ENCODE measurements around the gene VEGFB.

- TF ChIP-seq POLR2A (IDR thresholded peaks at IDR 0.05), result no peak
- no peak for TF ChIP-seq CTCF (IDR thresholded peaks at IDR 0.05)
These were observed 26.9 kb upstream of the VEGFB start for GRCh38 chr11:64207256-64208085.

All from Peyer's patch (tissue), 4 donors.